Activated CD4-positive, alpha-beta T cell treated with anti-CD3 and anti-CD28 coated beads, Interleukin-2, amount 10 ng/mL, durations not matched to agents 24 days and 14 days (primary cell): ENCODE data around the gene RNPEP. TPM values are rescaled to one million over a fixed set of nuclear protein-coding genes. Genes with fewer than 3 reads are reported as not detected.

Experiments
- DNase-seq: peaks from one replicate; pipeline ENCODE4 v3.0.0; 2022
- H3K27ac Mint-ChIP-seq: one replicate; pipeline ENCODE4 v1.8.0; 2022; ENCODE audit warnings: mild to moderate bottlenecking, mixed read lengths
- H3K27me3 Mint-ChIP-seq: one replicate; pipeline ENCODE4 v1.8.0; 2022; ENCODE audit warnings: mixed read lengths
- H3K36me3 Mint-ChIP-seq: one replicate; pipeline ENCODE4 v1.8.0; 2022; ENCODE audit warnings: low read depth, mild to moderate bottlenecking, mixed read lengths
- H3K4me1 Mint-ChIP-seq: one replicate; pipeline ENCODE4 v1.8.0; 2021; ENCODE audit warnings: mixed read lengths
- H3K4me3 Mint-ChIP-seq: one replicate; pipeline ENCODE4 v1.8.0; 2022; ENCODE audit warnings: mild to moderate bottlenecking, moderate library complexity, mixed read lengths
- H3K9me3 Mint-ChIP-seq: one replicate; pipeline ENCODE4 v1.8.0; 2021; ENCODE audit warnings: mixed read lengths
- intact Hi-C: fragments of 100-400 bp; cut with micrococcal nuclease; formaldehyde crosslinking; loops from one replicate; pipeline ENCODE4 v1.15.1; 2023
- total RNA-seq: library from RNA; stranded (reverse); gene quantifications from 2 replicates; pipeline ENCODE4 v1.2.3, GENCODE V29; 2022

RNPEP gene
- total RNA-seq, 1 donor from 2014 or later = 36.1 TPM

DNA sequence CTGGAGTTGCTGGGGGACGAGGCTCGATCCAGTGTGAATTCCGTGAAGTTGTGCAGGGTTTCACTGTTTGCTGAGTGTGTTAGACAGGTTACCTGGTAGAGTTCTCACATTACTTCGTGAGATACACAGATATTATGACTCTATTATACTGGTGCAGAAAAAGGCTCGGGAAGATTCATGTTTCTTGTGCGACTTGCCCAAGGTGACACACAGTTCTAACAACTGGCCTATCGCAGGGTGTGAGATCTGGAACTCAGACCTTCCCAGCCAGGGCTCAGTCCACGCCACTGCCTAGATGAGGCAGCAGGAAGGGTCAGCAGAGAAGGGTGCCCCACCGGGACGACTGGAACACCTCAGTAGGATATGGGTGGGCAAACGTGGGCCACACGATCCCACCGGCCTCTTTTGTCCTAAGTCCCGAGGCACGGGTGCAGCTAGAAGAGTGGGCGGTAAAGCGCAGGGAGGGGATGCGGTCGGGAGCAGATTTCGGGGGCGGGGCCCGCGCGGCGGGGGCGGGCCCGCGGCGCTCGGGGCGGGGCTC lies 296 bp upstream of the RNPEP start:
- H3K27ac Mint-ChIP-seq = peak overlapping the region; percentile 85
- peaks cover 22% of the 10 kb centered on the region for H3K4me1 Mint-ChIP-seq
- intact Hi-C loops = loop anchor here (1.0 kb wide), 1 partner anchor 27 kb away; the partner anchor contains the start of gene TIMM17A
- DNase-seq = no peak
- H3K36me3 Mint-ChIP-seq = peaks cover 2% of the 10 kb centered on the region
- H3K4me3 Mint-ChIP-seq = peak overlapping the region; percentile 93
- no peaks in the 10 kb centered on the region for H3K9me3 Mint-ChIP-seq
- H3K27me3 Mint-ChIP-seq = peaks cover 12% of the 10 kb centered on the region

DNA sequence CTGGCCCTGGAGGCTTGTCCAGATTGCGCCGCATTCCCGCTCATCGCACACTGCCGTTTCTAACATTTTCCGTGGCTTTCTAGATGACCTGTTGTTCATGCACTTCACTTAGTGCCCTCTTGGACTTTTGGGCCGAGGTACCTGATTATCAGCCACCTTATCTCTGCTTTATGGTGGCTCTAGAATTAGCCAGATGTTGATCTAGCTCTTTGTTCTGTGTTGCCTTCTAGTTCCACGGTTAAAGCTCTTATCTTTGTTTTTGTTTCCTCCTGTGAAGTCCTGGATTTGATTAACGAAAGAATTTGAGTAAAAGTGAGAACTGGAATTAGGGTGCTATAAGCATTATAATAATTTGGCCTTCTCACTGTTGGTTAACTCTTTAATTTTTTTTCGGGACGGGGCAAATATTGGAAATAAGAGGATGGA lies 945 bp downstream of the RNPEP start:
- no peak for DNase-seq
- intact Hi-C loops = no loop called here

DNA sequence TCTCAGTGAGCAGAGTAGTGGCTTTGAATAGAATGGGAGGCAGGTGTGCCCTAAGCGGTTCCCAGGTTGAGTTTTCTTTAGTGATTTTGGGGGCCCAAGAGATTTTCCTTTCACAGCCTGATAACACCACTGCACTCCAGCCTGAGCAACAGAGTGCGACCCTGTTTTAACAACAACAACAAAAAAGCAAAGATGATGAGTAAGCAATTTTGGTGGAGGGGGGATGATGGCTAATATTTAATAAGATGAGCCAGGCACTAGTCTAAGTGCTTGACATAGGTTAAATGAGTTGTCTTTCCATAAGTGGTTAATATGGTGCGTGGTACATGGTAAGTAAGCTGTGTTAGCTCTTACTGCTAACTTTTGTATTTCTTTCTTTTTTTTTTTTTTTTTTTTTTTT lies 2.0 kb downstream of the RNPEP start:
- H3K4me1 Mint-ChIP-seq = peaks cover 22% of the 10 kb centered on the region
- no peak overlapping the region for H3K27ac Mint-ChIP-seq
- DNase-seq = no peak
- peak overlapping the region; percentile 28 for H3K4me3 Mint-ChIP-seq
- H3K27me3 Mint-ChIP-seq = peaks cover 7% of the 10 kb centered on the region
- intact Hi-C loops = no loop called here
- peaks cover 2% of the 10 kb centered on the region for H3K36me3 Mint-ChIP-seq
- no peaks in the 10 kb centered on the region for H3K9me3 Mint-ChIP-seq

More for the DNA sequence above, 945 bp downstream of the RNPEP start:
- Mint-ChIP-seq H3K9me3 (no peaks in the 10 kb centered on the region), H3K36me3 (peaks cover 2% of the 10 kb centered on the region), H3K27me3 (peaks cover 11% of the 10 kb centered on the region), H3K4me3 (peak overlapping the region; percentile 93), H3K4me1 (peaks cover 22% of the 10 kb centered on the region), H3K27ac (peak overlapping the region; percentile 75)

DNA sequence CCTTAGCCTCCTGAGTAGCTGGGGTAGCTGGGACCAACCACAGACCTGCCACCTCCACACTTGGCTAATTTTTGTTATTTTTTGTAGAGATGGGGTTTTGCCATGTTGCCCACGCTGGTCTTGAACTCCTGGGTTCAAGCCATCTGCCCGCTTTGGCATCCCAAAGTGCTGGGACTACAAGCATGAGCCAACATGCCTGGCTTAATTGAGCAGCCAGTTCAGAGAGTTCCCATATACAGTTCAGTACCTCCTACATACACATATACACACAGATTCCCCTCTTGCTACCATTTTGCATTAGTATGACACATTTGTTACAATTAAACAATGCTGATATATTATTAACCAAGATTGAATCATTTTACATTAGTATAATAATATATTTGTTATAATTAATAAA lies 2.9 kb downstream of the RNPEP start:
- no peak overlapping the region for H3K4me3 Mint-ChIP-seq
- peaks cover 10% of the 10 kb centered on the region for H3K36me3 Mint-ChIP-seq
- intact Hi-C loops = no loop called here
- H3K27me3 Mint-ChIP-seq = peaks cover 3% of the 10 kb centered on the region
- no peak overlapping the region for H3K27ac Mint-ChIP-seq
- no peaks in the 10 kb centered on the region for H3K9me3 Mint-ChIP-seq
- H3K4me1 Mint-ChIP-seq = peaks cover 22% of the 10 kb centered on the region
- DNase-seq = no peak

DNA sequence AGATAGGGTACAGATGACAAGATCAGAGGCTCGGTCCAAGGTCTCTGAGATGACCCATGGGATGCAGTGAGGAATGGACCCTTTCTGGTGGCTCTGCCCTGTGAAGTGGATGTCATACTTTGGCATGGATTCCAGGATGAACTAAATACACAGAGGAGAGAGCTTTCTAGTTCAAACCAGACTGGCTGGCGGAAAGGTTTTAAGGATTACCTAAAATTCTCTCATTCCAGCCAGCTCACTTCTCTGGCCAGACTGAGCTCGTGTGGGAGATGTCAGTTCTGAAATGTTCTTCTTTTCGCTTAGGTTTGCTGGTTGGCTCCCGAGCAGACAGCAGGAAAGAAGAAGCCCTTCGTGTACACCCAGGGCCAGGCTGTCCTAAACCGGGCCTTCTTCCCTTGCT lies 6.2 kb downstream of the RNPEP start:
- no peak for DNase-seq
- intact Hi-C loops = no loop called here
- H3K9me3 Mint-ChIP-seq = no peaks in the 10 kb centered on the region
- peaks cover 25% of the 10 kb centered on the region for H3K36me3 Mint-ChIP-seq
- no peaks in the 10 kb centered on the region for H3K27me3 Mint-ChIP-seq
- peaks cover 11% of the 10 kb centered on the region for H3K4me1 Mint-ChIP-seq
- no peak overlapping the region for H3K27ac Mint-ChIP-seq
- no peak overlapping the region for H3K4me3 Mint-ChIP-seq

DNA sequence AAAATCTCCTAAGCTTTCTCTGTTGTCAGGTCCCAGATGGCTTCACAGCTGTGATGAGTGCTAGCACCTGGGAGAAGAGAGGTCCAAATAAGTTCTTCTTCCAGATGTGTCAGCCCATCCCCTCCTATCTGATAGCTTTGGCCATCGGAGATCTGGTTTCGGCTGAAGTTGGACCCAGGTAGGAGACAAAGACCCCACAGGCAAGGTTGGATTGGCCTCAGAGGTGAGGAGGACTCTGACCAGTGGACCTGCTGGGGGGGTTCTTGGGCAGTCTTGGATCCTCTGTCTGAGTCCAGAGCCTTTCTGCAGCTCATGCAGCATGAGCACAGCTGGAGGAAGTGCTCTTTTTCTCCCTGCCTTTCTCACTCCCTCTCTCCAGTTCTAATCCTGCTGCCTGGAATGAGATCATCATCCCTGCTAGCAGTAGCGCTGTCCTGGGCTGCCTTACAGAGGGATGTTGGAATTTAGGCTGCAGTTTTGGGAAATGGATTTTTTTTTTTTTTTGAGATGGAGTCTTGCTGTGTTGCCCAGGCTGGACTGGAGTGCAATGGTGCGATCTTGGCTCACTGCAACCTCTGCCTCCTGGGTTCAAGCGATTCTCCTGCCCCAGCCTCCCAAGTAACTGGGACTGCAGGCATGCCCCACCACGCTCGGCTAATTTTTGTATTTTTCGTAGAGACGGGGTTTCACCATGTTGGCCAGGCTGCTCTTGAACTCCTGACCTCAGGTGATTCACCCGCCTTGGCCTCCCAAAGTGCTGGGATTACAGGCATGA lies 7.1 kb downstream of the RNPEP start:
- Mint-ChIP-seq H3K36me3 (peaks cover 31% of the 10 kb centered on the region), H3K9me3 (no peaks in the 10 kb centered on the region), H3K27me3 (no peaks in the 10 kb centered on the region), H3K4me3 (no peak overlapping the region), H3K27ac (no peak overlapping the region), H3K4me1 (peaks cover 3% of the 10 kb centered on the region)
- intact Hi-C loops = no loop called here
- no peak for DNase-seq

DNA sequence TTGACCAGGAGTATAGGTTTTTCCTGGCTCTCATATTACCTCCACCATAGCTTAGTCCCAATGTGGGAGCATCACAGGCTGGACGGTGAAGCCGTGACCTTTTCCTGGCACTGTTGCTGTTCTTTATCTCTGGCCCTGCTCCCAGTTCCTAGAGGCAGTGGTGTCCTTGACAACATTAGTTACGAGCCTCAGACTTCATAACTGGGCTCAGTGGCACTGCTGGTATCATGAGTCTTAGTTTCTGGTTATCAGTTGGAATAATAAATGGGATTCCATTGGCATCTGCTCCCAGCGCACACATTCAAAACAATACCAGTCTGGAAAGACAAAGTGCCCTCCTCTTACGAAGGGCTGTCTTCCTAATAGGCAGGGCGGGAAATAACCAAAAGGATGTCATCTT lies 8.0 kb downstream of the RNPEP start:
- Mint-ChIP-seq H3K9me3 (no peaks in the 10 kb centered on the region), H3K4me3 (no peak overlapping the region)
- intact Hi-C loops = no loop called here

DNA sequence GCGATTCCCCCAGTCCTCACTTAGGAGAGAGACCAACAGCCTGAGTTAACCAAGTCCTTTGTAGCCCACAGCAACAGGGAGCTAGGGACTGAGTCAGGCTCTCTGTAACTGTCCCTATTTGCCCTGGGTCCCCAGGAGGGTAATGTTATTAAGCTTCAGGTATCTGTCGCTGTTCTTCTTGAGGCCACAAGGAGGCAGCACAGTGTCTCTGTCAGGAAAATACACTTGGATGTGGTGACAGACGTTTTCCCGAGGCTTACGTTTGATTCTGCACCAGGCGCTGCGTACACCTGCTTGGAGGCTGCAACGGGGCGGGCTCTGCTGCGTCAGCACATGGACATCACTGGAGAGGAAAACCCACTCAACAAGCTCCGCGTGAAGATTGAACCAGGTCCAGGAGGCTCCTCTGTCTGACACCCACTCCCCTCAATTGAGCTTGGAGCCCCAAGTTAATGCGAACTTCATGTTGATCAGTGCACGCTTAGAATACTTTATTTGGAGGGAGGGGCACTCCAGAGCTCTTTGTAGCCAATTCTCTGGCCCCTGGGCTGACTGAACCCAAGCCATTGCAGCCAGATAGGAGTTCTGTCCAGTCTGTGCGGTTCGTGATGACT lies 17.3 kb downstream of the RNPEP start:
- H3K4me3 Mint-ChIP-seq = no peak overlapping the region
- no peaks in the 10 kb centered on the region for H3K4me1 Mint-ChIP-seq
- intact Hi-C loops = loop anchor here (2.0 kb wide), 1 partner anchor 119 kb away; no protein-coding TSS in a partner anchor
- H3K27ac Mint-ChIP-seq = no peak overlapping the region
- H3K27me3 Mint-ChIP-seq = no peaks in the 10 kb centered on the region
- peaks cover 33% of the 10 kb centered on the region for H3K36me3 Mint-ChIP-seq
- H3K9me3 Mint-ChIP-seq = no peaks in the 10 kb centered on the region
- DNase-seq = peak; percentile 70

More for the DNA sequence above, 8.0 kb downstream of the RNPEP start:
- H3K36me3 Mint-ChIP-seq = peaks cover 31% of the 10 kb centered on the region
- no peak overlapping the region for H3K27ac Mint-ChIP-seq
- no peaks in the 10 kb centered on the region for H3K27me3 Mint-ChIP-seq
- DNase-seq = no peak
- H3K4me1 Mint-ChIP-seq = peaks cover 3% of the 10 kb centered on the region

DNA sequence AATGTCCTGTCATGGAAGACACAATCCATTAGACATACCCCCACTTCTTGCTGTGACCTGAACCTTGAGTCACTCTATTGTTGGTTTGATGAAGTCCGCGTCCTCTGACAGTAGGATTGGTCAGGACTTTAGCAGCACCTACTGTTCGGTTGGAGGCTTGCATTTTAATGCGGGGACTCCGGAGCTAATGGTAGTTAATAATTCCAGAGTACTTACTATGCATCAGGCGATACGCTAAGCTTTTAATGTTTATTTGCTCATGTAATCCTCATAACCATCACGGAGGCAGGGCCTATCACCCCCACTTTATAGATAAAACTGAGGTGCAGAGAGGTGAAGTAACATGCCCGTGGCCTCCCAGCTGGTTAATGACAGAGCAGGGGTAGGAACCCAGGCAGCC lies 20.1 kb downstream of the RNPEP start:
- no peak for DNase-seq
- Mint-ChIP-seq H3K4me3 (no peak overlapping the region), H3K27ac (no peak overlapping the region), H3K9me3 (no peaks in the 10 kb centered on the region), H3K36me3 (peaks cover 35% of the 10 kb centered on the region), H3K4me1 (no peaks in the 10 kb centered on the region), H3K27me3 (no peaks in the 10 kb centered on the region)
- intact Hi-C loops = no loop called here

DNA sequence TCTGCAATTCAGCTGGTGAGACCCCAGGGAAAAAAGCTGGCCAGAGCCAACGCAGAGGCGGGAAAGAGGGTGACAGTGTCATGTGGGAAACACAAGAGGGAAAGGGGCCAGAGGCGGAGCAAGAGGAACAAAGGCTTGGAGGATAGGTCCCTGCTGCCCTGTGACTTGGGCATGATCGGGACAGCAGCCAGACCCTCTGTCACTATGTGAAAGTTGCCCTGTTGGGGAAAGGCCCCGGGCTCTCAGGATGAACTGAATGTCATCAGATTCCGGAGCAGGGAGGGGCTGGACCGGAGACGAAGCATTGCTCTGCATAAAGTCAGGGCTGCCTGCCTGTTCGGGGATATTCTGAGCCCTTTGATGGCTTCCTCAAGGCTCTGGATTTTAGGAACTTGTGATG lies 22.3 kb downstream of the RNPEP start:
- intact Hi-C loops = no loop called here
- Mint-ChIP-seq H3K9me3 (no peaks in the 10 kb centered on the region), H3K36me3 (peaks cover 28% of the 10 kb centered on the region), H3K4me3 (no peak overlapping the region), H3K27me3 (no peaks in the 10 kb centered on the region), H3K4me1 (peaks cover 2% of the 10 kb centered on the region), H3K27ac (no peak overlapping the region)
- no peak for DNase-seq

DNA sequence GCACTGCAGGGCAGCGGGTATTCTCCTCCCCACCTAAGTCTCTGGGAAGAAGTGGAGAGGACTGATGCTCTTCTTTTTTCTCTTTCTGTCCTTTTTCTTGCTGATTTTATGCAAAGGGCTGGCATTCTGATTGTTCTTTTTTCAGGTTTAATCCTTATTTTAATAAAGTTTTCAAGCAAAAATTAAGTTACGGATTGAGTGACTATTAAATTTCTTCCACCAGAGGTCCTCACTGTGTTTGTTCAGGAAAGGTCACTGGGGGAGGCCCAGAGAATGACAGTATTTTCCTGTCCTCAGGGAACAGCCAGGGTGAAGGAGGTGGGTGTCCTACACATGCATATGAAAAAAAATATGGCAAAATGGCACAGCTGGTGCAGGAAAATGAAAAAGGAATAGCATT lies 23.5 kb downstream of the RNPEP start:
- no peaks in the 10 kb centered on the region for H3K9me3 Mint-ChIP-seq
- no peak for DNase-seq
- H3K36me3 Mint-ChIP-seq = peaks cover 19% of the 10 kb centered on the region
- H3K27me3 Mint-ChIP-seq = no peaks in the 10 kb centered on the region
- H3K4me1 Mint-ChIP-seq = peaks cover 2% of the 10 kb centered on the region
- intact Hi-C loops = no loop called here
- H3K27ac Mint-ChIP-seq = no peak overlapping the region
- no peak overlapping the region for H3K4me3 Mint-ChIP-seq

DNA sequence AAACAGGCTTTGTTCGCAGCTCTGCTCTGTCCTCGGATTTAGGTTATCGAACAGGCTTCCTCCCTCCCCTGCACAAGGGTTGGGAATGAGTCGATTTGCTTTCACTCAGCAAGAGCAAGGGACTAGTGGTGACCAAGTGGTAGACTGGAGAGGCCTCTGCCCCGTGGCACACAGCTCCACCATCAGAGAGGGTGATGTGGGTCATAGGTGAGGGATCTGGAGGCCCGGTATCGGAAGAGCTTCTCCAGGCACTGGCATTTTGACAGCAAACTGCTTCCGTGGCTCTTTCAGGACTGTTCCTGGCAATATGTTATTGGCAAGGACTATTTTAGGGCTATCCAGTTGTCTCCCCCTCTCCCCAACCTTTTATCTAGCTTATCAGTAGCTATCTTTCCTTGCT lies 24.9 kb downstream of the RNPEP start:
- Mint-ChIP-seq H3K27me3 (no peaks in the 10 kb centered on the region), H3K36me3 (peaks cover 15% of the 10 kb centered on the region), H3K4me1 (peaks cover 2% of the 10 kb centered on the region), H3K27ac (no peak overlapping the region), H3K4me3 (no peak overlapping the region), H3K9me3 (no peaks in the 10 kb centered on the region)
- DNase-seq = no peak
- intact Hi-C loops = no loop called here

DNA sequence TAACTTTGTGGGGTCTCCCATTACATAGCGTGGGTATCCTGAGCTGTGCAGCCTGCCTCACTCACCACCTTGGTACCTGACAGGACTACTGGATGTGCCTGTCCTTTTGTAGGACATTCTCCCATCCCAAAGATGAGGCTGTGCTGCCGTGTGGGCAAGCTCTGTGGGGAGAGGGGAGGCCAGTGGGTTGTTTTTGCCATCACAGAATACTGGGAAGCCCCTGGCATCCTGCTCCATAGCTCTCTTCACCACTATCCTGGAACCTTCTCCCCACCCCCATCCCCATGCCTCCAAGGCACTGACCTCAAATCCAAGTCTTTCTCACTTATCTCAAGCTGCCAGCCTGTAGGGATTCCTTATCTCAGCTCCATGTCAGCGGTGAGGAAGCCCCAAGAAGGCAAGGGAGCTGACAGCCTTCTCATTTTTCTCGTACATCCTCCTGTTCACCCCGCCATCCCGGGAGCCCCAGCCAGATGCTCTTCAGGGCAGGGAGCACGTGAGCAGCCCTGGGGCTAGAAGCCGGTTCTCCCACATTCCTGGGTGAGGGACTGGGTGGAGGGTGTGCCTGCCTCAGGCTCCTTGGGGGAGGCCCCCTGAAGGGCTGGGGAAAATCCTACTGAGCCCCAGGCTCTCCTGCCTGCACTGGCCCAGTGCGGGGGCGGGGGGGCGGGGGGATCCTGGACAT lies 25.5 kb downstream of the RNPEP start:
- no peaks in the 10 kb centered on the region for H3K9me3 Mint-ChIP-seq
- DNase-seq = no peak
- no peak overlapping the region for H3K4me3 Mint-ChIP-seq
- peaks cover 13% of the 10 kb centered on the region for H3K36me3 Mint-ChIP-seq
- intact Hi-C loops = loop anchor here (2.0 kb wide), 1 partner anchor 111 kb away; no protein-coding TSS in a partner anchor
- H3K27ac Mint-ChIP-seq = no peak overlapping the region
- peaks cover 2% of the 10 kb centered on the region for H3K4me1 Mint-ChIP-seq
- no peaks in the 10 kb centered on the region for H3K27me3 Mint-ChIP-seq
